MM.1S (cell line): ENCODE measurements around the gene NFYA.
A peak's percentile ranks its signal among the peaks of the same experiment; 100 is the strongest.

Experiments used
- DNase-seq: peaks from one replicate; pipeline ENCODE4 v3.0.0-alpha.2; 2015
- H2AFZ ChIP-seq: fragments of 300-600 bp; sonication (generic); 2 replicates; pipeline ENCODE4 v1.6.0; 2016; ENCODE audit warnings: antibody characterized with exemption, low read length
- H3F3A ChIP-seq: fragments of 300-600 bp; sonication (generic); 2 replicates; pipeline ENCODE4 v1.6.1; 2016; ENCODE audit warnings: mild to moderate bottlenecking, antibody characterized with exemption, low read length, moderate library complexity, mixed read lengths; ENCODE audit not compliant: insufficient read depth
- H3K27ac ChIP-seq: fragments of 300-600 bp; sonication (generic); 2 replicates; pipeline ENCODE4 v1.5.1; 2016; ENCODE audit warnings: mild to moderate bottlenecking, low read length
- H3K27me3 ChIP-seq: fragments of 300-600 bp; sonication (generic); replicated peaks from 2 replicates; pipeline ENCODE4 v1.6.0; 2016; ENCODE audit warnings: low read length; ENCODE audit not compliant: insufficient read depth
- H3K36me3 ChIP-seq: fragments of 300-600 bp; sonication (generic); replicated peaks from 2 replicates; pipeline ENCODE4 v1.6.1; 2016; ENCODE audit warnings: mild to moderate bottlenecking, low read length, mixed read lengths; ENCODE audit not compliant: insufficient read depth
- H3K4me1 ChIP-seq: fragments of 300-600 bp; sonication (generic); 2 replicates; pipeline ENCODE4 v1.6.1; 2016; ENCODE audit warnings: low read length, mixed read lengths
- H3K4me2 ChIP-seq: fragments of 300-600 bp; sonication (generic); 2 replicates; pipeline ENCODE4 v1.6.0; 2016; ENCODE audit warnings: low read depth, low read length
- H3K4me3 ChIP-seq: fragments of 300-600 bp; sonication (generic); 2 replicates; pipeline ENCODE4 v1.5.1; 2016; ENCODE audit warnings: low read length, mixed read lengths
- H3K79me2 ChIP-seq: fragments of 300-600 bp; sonication (generic); 2 replicates; pipeline ENCODE4 v1.6.1; 2016; ENCODE audit warnings: mixed run types, low read length, mixed read lengths
- H3K9ac ChIP-seq: fragments of 300-600 bp; sonication (generic); 2 replicates; pipeline ENCODE4 v1.6.1; 2016; ENCODE audit warnings: low read length, mixed read lengths
- H3K9me2 ChIP-seq: fragments of 300-600 bp; sonication (generic); replicated peaks from 2 replicates; pipeline ENCODE4 v1.6.1; 2016; ENCODE audit warnings: mild to moderate bottlenecking, low read length, mixed read lengths; ENCODE audit not compliant: insufficient read depth
- H3K9me3 ChIP-seq: fragments of 300-600 bp; sonication (generic); replicated peaks from 2 replicates; pipeline ENCODE4 v1.6.1; 2016; ENCODE audit warnings: mild to moderate bottlenecking, low read length, mixed read lengths; ENCODE audit not compliant: insufficient read depth
- H4K20me1 ChIP-seq: fragments of 300-600 bp; sonication (generic); 2 replicates; pipeline ENCODE4 v1.6.1; 2016; ENCODE audit warnings: mild to moderate bottlenecking, low read length, moderate library complexity, mixed read lengths; ENCODE audit not compliant: insufficient read depth
- CTCF ChIP-seq: fragments of 300-600 bp; sonication (generic); IDR thresholded peaks from 2 replicates; pipeline ENCODE4 v1.5.1; 2016; ENCODE audit warnings: antibody characterized with exemption, low read length, mixed read lengths
- EZH2 ChIP-seq: fragments of 300-600 bp; sonication (generic); optimal IDR thresholded peaks from 2 replicates; pipeline ENCODE3; 2017; ENCODE audit warnings: low read depth, mild to moderate bottlenecking, antibody characterized with exemption, low read length, mixed read lengths
- EZH2phosphoT487 ChIP-seq: fragments of 300-600 bp; sonication (generic); IDR thresholded peaks from 2 replicates; pipeline ENCODE4 v1.6.1; 2018; ENCODE audit warnings: antibody characterized with exemption, low read length

Gene NFYA

GRCh38 chr6:41073203-41073967, 611 bp downstream of the NFYA start:
- Histone ChIP-seq H3K27me3 (no peaks in the 10 kb centered on the region), H3K9me2 (no peaks in the 10 kb centered on the region), H3K9me3 (no peaks in the 10 kb centered on the region), H3K4me3 (peak overlapping the region; percentile 95), H2AFZ (peak overlapping the region; percentile 57), H3F3A (peaks cover 23% of the 10 kb centered on the region), H3K9ac (peak overlapping the region; percentile 99), H3K4me2 (peak overlapping the region; percentile 76), H3K27ac (peak overlapping the region; percentile 99), H3K4me1 (no peaks in the 10 kb centered on the region), H3K36me3 (no peaks in the 10 kb centered on the region), H3K79me2 (peaks cover 61% of the 10 kb centered on the region), H4K20me1 (no peaks in the 10 kb centered on the region)
- TF ChIP-seq EZH2 (no peak), CTCF (peak; percentile 19)
- peak; percentile 78 for DNase-seq

- peak overlapping the region; percentile 99; the same call in 1 of the 2 replicates for H3K27ac ChIP-seq
- peak; percentile 27 for DNase-seq
- peaks cover 7% of the 10 kb centered on the region for H3K36me3 ChIP-seq
- peak overlapping the region; percentile 99 for H3K9ac ChIP-seq
- H3K4me2 ChIP-seq, result peak overlapping the region; percentile 76
- H3K4me1 ChIP-seq, result 0 out of 2 replicates have a peak, but pooled peaks cover 2% of the 10 kb centered on the region
- no peak for TF ChIP-seq EZH2phosphoT487
- TF ChIP-seq CTCF, result no peak
- TF ChIP-seq EZH2, result no peak
- H3K27me3 ChIP-seq, result no peaks in the 10 kb centered on the region
- 0 out of 2 replicates have a peak overlapping the region, but pooled peaks have one; percentile 57 for H2AFZ ChIP-seq
- peaks cover 69% of the 10 kb centered on the region for H3K79me2 ChIP-seq
- H3K9me2 ChIP-seq, result no peaks in the 10 kb centered on the region
- H3K9me3 ChIP-seq, result no peaks in the 10 kb centered on the region
- no peaks in the 10 kb centered on the region for H4K20me1 ChIP-seq
- H3K4me3 ChIP-seq, result peak overlapping the region; percentile 95
- peaks cover 23% of the 10 kb centered on the region for H3F3A ChIP-seq
Observed at GRCh38 chr6:41073968-41074691, 1.4 kb downstream of the NFYA start.

- H2AFZ ChIP-seq, result no peak overlapping the region
- H3K9ac ChIP-seq, result peak overlapping the region; percentile 99; the same call in 1 of the 2 replicates
- H3F3A ChIP-seq, result peaks cover 23% of the 10 kb centered on the region
- no peaks in the 10 kb centered on the region for H3K9me3 ChIP-seq
- H3K79me2 ChIP-seq, result peaks cover 76% of the 10 kb centered on the region
- H3K4me2 ChIP-seq, result peak overlapping the region; percentile 76
- H3K9me2 ChIP-seq, result no peaks in the 10 kb centered on the region
- no peak for DNase-seq
- peaks cover 9% of the 10 kb centered on the region for H3K36me3 ChIP-seq
- H3K27me3 ChIP-seq, result no peaks in the 10 kb centered on the region
- TF ChIP-seq EZH2phosphoT487, result no peak
- TF ChIP-seq CTCF, result no peak
- TF ChIP-seq EZH2, result no peak
- H3K4me1 ChIP-seq, result 0 out of 2 replicates have a peak, but pooled peaks cover 3% of the 10 kb centered on the region
- H4K20me1 ChIP-seq, result no peaks in the 10 kb centered on the region
- peak overlapping the region; percentile 99; the same call in 1 of the 2 replicates for H3K27ac ChIP-seq
- H3K4me3 ChIP-seq, result peak overlapping the region; percentile 95
Observed at GRCh38 chr6:41074692-41075436, 2.1 kb downstream of the NFYA start.
